Fibroblast of skin of right biceps (primary cell): ENCODE measurements around the gene SRPK2.
A peak's percentile ranks its signal among the peaks of the same experiment; 100 is the strongest.
"Not testable (repeated sequence)": the region's sequence is repeated elsewhere in the genome, so short reads cannot be mapped to it uniquely, and the experiment has no call there.

ENCODE experiments used
- DNase-seq: peaks from one replicate; pipeline ENCODE4 v3.0.0-alpha.2; 2013

Gene SRPK2

DNA sequence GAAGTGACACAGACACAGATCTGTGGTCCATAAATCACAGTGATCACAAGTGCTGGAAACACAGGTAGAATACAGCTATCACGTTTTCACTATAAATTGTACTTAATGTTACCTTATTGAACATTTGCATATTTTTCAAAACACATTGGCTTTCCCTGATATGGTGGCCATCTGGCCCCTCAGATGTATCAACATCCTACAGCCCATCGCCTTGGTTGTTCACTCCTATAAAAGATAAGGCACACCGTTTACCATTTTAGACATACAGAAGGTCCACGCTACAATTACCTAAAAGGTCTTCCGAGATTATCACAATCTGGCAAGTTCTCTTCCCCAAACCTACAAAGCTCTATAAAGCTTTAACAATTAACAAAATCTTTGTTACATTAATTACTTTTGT lies 91.4 kb downstream of the SRPK2 start:
- no peak for DNase-seq

DNA sequence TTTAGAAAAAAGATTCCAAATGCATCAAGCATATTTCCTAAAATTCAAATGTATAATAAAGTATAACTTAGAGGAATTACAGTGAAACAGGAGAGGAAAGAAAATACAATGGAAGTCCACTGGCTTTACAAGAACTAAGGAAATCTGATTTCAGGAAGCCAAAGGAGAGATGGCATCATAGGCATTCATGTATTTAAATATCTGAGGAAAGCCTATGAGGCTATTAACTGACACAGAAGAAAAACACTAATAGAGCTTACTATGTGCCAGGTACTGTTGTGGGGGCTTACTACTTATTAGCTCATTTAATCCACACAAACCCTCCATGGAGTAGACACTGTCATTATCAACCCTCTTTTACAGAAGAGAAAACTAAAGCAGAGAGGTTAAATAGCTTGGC lies 92.2 kb downstream of the SRPK2 start:
- DNase-seq: no peak

GRCh38 chr7:105295596-105296352 lies 92.9 kb downstream of the SRPK2 start:
- no peak for DNase-seq

DNA sequence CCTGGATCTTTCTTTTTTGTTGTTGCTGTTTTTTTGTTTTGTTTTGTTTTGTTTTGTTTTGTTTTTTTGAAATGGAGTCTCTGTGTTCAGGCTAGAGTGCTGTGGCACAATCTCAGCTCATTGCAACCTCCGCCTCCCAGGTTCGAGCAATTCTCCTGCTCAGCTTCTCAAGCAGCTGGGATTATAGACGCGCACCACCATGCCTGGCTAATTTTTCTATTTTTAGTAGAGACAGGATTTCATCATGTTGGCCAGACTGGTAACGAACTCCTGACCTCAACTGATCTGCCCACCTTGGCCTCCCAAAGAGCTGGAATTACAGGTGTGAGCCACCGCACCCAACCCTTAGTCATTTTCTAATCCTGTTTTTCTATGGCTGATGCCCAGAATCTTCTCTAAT lies 94.2 kb downstream of the SRPK2 start:
- DNase-seq: not testable (repeated sequence)

- no peak for DNase-seq
These were observed 99.0 kb downstream of the SRPK2 start for GRCh38 chr7:105289704-105290103.

- no peak for DNase-seq
These were observed 102.3 kb downstream of the SRPK2 start for GRCh38 chr7:105286441-105286840.

DNA sequence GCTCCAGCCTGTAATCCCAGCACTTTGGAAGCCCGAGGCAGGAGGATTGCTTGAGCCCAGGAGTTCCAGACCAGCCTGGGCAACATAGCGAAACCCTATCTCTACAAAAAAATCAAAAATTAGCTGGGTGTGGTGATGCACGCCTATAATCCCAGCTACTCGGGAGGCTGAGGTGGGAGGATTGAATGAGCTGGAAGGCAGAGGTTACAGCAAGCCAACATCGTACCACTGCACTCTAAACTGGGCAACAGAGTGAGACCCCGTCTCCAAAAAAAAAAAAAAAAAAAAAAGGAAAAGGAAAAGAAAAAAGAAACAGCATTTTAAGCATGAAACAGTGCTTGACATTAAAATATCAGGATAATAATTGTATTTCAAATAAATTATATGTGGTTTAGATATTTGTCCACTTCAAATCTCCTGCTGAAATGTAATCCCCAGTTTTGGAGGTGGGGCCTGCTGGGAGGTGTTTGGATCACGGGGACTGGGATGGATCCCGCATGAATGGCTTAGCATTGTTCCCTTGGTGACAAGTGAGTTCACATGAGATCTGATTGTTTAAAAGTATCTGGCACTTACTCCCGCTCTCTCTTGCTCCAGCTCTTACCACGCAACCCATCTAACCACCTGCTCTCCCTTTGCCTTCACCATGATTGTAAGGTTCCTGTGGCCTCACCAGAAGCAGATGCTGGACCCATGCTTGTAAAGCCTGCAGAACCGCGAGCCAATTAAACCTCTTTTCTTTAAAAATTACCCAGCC lies 103.4 kb downstream of the SRPK2 start:
- DNase-seq: no peak

GRCh38 chr7:105284014-105284413 lies 104.7 kb downstream of the SRPK2 start:
- DNase-seq: no peak

- no peak for DNase-seq
These were observed 106.8 kb downstream of the SRPK2 start for GRCh38 chr7:105281966-105282365.

GRCh38 chr7:105279688-105280007 lies 109.1 kb downstream of the SRPK2 start:
- DNase-seq: no peak

DNA sequence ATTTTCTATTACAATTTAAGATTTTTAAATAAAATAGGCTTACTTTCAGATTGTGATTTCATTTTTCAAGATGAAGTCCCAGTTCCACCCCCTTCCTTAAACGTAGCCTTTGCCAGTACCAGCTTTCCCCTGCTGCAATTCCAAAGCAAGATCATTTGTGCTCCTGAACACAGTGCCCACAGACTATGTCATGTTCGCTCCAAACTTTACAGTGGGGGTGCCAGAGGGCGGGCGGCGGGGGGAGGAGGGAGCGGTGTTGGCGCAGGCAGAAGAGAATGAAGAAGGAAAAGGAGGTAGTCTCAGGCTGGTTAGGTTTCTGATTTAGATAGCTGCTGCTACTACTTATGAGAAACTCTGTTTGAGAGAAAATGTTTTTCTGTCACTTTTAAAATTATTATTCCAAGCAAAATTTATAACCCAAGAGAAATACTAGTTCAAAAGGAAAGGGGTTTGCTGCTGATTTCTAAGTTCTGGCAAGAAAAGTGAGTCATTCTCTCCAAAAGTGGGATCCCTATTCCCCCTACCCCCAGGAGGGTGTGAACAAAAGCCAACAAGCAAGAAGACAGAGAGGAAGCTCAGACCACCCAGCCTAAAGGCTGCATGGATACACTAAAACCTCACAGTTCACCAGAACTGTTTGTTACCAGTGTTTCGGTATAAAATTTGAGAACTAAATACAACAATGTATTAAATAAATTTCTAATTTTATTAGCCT lies 109.6 kb downstream of the SRPK2 start:
- DNase-seq: peak; percentile 19

DNA sequence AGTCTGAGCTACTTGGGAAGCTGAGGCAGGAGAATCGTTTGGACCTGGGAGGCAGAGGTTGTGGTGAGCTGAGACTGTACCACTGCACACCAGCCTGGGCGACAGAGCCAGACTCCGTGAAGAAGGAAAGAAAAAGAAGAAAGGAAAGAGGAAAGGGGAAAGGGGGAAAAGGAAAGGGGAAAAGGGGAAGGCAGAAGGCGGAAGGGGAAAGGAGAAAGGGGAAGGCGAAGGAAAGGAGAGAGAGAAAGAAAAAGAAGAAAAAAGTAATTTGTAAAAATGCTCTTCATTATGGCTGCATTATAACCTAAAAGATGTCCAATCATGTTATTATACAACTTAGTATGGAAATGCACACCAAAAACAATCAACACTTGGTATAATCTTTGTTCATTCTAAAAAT lies 110.2 kb downstream of the SRPK2 start:
- no peak for DNase-seq

DNA sequence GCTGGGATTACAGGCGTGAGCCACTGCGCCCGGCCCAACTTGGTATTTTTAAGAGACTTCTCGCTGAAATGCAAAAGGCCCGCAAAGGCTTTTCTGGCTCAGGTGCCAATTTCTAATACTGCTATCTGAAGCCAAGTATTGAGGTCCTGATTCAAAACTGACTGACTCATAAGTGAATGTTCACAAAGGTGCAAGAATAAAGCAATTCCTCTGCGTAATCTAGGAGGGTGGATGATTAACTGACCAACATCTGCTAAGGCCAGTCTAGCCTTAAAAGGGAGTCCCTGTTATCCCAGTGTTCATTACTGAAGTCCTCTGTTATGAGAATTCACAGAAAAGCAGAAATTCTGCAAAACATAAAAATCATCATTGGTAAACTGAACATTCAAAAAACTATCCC lies 111.4 kb downstream of the SRPK2 start:
- peak; percentile 13 for DNase-seq

DNA sequence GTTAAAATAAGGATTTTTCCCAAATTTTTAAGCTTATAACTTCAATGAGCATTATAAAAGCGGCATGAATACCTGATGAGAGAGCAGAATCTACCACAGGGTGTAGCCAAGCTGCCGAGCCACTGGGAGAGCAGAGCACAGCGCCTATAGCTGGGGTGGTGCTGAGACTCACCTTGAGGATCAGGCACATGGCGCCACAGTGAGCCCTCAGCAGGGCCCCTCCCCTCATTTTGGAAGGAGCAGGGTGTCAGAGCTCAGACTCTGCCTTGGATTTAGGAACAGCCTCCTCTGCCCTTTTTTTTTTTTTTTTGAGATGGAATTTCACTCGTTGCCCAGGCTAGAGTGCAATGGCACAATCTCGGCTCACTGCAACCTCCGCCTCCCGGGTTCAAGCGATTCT lies 118.6 kb downstream of the SRPK2 start:
- no peak for DNase-seq

GRCh38 chr7:105269397-105269796 lies 119.3 kb downstream of the SRPK2 start:
- no peak for DNase-seq

GRCh38 chr7:105268511-105269392 lies 120.0 kb downstream of the SRPK2 start:
- peak; percentile 67 for DNase-seq

DNA sequence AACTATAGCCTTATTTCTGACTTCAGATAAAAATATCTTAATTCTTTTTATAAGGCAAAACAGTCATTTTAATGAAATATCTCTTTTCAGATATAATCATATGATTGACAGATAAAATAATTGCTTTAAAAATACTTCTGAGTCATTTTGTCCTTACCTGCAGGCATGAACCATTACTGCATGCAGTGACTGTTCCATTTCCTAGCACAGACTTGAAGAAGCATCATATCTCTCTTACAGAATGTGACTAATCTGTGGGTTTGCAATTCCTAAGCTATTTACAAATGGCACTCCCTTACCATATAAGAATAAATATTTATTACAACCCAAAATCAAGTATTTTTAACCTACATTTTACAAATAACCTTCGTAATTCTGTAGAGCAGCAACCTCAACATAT lies 120.7 kb downstream of the SRPK2 start:
- peak; percentile 70 for DNase-seq

DNA sequence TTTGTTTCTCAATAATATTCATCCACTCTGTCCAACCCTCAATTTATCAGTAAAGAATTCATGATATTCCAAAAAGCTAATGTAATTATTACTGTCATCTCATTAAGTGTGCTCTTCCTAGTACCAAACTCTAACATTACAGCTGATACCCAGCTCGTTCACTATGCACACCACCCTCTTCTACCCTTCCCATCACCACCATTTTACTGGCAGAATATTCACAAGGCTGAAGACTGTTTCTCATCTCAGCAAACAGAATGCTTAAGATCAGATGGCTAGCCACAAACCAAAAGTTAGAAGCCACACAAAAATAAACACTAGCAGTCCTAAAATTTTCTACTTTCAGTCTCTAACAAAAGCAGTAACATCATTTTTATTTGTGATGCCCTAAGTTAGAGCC lies 121.5 kb downstream of the SRPK2 start:
- no peak for DNase-seq

DNA sequence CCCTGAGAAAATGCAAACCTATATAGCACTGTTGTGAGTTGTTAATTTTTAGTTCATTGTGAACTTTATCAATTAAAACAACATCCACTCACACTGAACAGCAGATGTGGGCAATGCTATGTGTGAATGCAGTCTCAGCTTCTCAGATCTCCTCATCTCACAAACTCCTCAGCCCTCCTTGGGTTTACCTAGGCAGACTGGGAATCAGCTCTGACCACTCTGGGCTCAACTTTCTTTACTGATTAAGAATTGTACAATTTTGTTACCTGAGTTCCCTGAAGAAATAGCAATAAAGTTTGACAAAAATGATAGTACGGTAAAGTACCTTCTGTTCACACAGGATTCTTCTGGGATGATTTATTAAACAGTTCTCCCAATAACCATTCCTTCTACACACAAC lies 124.0 kb downstream of the SRPK2 start:
- DNase-seq: no peak

- peak; percentile 19 for DNase-seq
These were observed 127.0 kb downstream of the SRPK2 start for GRCh38 chr7:105261689-105262088.

DNA sequence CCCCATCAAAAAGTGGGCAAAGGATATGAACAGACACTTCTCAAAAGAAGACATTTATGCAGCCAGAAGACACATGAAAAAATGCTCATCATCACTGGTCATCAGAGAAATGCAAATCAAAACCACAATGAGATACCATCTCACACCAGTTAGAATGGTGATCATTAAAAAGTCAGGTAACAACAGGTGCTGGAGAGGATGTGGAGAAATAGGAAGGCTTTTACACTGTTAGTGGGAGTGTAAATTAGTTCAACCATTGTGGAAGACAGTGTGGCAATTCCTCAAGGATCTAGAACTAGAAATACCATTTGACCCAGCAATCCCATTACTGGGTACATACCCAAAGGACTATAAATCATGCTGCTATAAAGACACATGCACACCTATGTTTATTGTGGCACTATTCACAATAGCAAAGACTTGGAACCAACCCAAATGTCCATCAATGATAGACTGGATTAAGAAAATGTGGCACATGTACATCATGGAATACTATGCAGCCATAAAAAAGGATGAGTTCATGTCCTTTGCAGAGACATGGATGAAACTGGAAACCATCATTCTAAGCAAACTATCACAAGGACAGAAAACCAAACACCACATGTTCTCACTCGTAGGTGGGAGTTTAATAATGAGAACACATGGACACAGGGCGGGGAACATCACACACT lies 128.4 kb downstream of the SRPK2 start:
- DNase-seq: not testable (repeated sequence)

- not testable (repeated sequence) for DNase-seq
These were observed 129.8 kb downstream of the SRPK2 start for GRCh38 chr7:105258919-105259318.
